HG03108 (cell line): ENCODE results near the gene ARL15.

Experiments used
- ATAC-seq: cut with Tn5 transposase; IDR thresholded peaks from one replicate; pipeline ENCODE4 v1.9.1; 2021; ENCODE audit warnings: moderate library complexity; ENCODE audit not compliant: unreplicated experiment

Gene ARL15

DNA sequence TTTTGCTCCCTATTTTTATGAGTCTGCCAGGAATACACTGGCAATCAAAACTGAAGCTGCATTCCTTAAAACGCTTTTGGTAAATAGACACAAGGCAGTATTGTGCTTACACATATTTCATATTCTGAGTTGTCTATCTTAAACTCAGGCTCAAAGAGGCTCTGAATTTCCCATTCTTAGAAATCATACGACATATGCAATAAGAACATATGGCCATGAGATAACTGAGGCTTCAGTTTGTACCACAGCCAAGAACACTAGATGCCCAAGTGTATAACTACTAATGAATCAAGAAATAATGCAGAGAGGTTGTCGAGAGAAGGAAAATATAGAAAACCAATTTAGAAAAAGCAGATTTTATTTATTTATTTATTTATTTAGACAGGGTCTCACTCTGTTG is 392.5 kb downstream of the ARL15 start:
- no peak for ATAC-seq

DNA sequence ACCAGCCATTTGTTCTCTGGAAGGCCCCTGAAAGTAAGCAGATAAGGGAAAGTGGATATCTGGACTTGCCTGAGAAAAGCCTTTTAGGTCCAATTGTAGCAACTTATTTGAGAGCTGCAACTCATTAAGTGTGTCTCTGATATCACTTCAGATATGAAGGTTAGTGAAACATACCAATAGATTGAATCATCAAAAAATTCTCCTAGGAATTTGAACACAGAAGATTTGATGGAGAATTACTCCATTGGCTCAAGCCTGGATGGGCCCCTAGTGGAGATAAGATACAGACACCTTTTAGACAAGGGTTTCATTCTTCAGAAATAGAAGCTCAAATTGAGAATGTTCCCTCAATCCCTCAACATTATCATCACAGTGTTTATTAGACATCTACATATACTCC is 393.3 kb downstream of the ARL15 start:
- ATAC-seq = no peak

DNA sequence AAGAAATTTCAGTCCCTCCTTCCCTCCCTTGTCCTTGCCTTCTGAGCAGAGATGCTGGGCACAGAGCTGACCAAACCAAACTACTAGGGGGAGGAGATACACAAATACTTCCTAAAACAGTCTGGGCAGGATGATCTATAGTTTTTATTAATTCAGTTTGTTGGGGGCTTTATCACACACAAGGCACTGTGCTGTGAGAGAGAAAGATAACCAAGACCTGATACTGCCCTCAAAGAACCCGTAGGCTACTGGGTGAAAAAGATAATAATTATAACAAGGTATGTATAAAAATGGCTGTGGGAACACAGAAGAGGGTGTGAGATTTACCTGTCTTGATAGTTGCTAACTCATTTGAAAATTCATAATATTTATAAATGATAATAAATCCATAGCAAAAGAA is 395.3 kb downstream of the ARL15 start:
- ATAC-seq = no peak

DNA sequence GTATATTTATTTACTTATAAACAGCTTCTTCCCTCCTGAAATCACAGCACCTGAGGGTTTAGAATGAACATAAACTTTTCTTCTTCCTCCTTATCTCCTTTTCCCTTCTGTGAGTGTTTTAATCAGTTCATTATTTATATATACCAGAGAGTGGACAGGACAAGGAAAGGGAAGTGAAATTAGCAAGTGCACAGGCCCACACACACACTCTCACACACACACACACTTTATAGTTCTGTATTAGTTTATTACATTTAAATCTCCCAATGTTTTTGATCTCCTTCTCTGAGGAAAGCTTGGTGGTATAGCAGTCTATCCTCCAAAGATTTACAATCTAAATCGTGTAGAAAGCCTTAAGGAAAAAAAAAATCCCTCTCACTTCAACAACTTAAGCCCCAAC is 396.4 kb downstream of the ARL15 start:
- no peak for ATAC-seq

DNA sequence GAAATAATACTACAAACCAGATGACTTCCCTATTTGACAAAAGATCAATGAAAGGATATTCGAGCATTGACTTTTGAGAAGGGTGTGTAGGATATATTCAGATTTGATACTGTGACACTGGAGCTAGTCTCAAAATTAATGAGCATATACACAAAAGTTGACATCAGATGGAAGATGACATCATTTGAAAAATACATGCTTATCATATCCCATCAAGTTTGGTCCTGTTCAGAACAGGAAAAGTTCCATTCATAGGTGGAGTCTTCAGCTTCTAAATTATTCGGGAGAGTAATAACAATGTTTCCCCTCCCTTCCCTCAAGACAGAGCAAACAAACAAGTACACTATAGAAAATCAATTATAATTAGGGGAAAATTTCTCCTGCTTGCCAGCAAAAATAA is 401.6 kb downstream of the ARL15 start:
- ATAC-seq = no peak

DNA sequence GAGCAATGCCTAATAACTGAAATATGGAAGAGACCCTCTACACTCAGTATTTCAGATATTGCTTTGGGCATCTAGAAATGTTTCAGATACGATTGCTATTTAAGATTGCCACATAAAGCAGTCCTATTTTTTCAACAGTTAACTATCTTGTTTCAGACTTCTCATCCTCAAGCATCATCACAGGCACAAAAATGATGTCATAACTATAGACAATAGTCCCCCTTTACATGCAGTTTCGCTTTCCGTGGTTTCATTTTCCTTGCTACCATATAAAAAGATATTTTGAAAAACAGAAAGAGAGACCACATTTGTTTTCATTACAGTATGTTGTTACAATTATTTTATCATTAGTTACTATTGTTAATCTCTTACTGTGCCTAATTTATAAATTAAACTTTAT is 402.5 kb downstream of the ARL15 start:
- ATAC-seq = no peak

DNA sequence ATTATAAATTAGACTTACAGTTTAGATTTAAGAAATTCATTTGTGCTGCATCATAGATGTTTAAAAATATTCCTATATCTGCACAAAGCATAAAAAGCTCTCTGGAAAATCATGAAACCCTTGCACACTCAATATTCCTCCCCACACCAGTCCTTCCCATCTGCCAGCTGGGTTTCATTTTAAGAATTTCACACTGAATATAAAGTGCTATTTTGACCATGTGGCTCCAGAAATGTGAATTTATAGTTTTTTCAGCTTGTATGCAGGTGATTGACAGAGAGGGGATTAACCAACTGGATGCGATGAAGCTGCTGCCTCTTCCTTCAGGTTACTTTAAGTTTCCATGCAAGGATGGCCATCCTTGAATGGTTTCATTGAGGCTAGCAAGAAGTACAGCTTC is 403.6 kb downstream of the ARL15 start:
- ATAC-seq = no peak

DNA sequence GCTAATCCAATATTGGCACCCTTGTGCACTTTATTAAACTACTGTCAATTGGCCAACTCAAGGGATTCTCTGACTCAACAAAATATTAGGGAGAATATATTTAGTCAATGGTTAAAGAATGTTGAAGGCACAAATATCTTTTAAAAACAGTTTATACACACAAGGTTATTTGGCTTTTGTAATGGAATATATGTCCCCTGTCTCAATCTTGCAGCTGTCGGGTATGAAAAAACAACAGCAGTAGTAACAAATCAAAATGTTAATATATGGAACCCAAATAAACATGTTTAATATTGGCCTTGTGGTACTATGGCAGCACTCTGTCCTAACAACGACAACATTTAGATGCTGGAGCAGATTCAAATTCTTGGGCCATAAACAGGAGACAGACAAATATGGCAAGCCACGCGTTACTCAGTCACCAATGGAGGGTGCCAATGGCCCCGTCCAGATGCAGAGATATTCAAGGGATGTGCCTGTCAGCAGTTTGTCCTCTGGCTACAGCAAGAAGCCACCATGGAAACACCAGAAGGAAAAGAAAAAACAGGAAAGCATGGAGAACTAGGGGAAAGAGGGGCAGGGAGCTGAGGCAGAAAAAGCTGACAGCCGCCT is 408.0 kb downstream of the ARL15 start:
- ATAC-seq = no peak

DNA sequence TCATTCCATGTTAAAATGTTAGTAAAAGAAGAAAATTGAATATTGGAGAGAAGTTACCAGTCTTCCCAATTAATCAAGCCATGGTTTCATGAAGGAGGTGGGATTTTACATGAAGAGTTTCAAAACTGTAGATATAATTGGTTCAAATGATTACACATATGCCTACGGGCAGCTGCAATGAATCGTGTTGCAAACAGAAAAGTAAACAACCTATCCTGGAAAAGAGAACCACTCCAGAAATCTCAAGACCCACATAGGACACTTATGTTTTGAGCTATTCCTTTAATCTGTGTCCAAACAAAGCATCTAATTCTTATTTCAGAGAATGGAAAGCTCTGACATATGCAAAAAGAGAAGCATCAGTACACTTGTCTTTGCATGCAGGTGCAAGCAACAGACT is 409.7 kb downstream of the ARL15 start:
- ATAC-seq = no peak

DNA sequence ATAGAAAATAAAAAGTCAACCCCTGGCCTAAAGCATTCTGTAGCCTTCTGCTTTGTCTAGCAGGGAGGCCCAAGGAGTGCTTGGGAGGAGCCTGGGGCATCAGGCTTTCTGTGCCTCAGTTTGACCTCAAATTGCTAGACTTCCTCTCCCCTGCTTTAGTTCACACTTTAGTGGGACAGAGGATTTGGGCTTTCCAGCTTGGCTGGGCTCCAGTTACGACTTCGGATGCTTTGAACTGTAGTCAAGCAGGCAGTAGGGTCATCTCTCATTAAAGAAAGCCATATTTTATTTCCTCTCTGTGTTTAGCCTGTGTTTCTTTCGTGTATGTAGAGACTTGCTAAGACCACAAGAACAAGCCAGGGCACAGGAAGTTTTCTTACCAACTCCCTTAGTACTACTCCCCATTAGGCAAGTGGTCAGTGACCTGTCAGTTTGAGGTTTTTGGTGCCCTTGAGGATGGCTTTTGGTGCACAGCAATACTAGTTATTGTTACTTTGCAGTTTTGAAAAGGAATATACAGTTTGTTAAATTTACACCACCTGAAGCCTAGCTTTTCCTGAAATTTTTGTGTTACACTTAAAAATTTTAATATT is 415.2 kb downstream of the ARL15 start:
- no peak for ATAC-seq

DNA sequence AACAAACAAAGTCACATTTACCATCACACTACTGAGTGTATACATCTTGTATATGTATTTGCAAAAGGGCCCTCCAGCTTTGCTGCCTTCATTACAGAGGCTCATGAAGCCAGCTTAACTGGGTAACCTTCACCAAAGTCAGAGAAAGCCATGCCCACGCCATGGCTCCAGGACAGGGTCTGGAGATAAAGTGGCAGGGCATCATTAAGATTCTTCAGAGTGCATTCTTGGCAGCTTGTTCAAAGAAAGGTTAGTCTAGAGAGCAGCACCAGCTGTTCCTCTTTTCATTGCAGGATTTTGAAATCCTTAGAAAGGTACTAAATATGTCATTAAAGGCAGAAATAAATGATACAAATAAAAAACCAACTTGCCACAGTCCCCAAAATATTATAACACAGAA is 416.7 kb downstream of the ARL15 start:
- ATAC-seq = no peak

DNA sequence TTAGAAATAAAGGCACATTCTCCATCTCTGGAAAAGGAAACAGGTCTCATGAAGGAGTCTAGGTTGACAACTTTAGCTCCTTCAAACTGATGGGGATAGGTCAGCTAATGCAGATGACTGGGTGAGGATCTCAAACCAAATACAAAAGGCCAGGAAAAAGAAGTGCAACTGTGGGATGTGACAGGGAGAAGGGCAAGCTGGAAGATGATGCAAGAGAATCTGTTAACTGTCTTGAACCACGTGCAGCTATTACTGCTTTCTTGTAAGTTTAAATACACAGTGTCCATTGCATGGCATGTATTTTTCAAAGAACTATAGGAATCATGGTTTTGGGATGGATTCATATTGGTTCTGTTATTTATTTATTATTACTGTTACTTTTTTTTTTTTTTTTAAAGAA is 418.1 kb downstream of the ARL15 start:
- ATAC-seq = no peak

DNA sequence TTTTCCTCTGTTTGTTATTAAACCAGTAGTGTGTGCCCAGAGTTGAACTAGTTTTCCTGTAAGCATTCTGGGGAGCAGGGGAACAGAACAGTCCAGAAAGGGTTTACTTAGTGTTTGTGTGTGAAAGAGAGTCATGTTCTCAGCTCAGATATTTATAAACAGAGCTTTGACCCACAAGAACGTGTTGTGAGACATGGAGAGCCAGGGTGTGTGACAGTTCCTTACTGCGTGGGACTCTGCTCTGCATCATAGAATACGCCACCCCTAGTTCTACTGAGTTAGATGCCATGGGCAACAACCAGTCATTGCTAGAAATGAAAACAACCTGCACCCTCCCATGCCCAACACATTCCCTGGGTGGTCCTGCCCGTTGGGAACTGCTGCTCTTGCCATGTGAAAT is 419.2 kb downstream of the ARL15 start:
- no peak for ATAC-seq

DNA sequence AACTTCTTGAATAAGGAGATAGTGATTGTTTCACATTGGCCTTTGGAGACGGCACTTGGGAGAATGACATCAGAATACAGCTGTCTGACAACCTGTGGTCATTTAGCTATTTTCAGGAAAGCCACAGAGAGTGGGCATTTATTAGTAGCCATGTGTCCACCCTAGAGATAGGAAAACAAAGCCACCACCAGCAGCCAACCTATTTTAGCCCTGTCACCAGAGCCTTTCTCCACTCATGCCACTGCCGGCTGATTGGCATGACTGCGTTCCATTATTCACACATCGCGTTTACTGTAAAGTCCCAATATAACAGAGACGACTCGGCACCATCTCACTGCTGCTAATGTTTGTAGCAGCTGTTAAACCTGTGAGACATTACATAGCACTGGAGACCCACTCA is 419.9 kb downstream of the ARL15 start:
- no peak for ATAC-seq

DNA sequence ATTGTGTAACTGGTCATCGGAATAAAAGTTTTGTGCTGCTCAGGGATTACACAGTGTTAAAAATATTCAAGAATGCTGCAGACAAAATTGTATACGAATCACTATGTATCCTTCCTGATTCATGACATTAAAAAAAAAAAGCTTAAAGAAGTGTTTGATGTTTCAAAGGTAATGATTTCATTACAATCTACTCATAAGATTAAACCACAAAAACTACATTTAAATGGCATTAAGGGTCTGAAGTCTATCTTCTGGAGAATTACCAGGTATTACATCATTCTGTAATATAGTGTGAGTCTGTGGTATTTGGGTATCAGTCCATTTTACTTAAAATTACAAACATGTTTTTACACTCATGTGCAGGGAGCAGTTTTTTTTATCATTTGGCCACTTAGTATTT is 425.5 kb downstream of the ARL15 start:
- no peak for ATAC-seq

DNA sequence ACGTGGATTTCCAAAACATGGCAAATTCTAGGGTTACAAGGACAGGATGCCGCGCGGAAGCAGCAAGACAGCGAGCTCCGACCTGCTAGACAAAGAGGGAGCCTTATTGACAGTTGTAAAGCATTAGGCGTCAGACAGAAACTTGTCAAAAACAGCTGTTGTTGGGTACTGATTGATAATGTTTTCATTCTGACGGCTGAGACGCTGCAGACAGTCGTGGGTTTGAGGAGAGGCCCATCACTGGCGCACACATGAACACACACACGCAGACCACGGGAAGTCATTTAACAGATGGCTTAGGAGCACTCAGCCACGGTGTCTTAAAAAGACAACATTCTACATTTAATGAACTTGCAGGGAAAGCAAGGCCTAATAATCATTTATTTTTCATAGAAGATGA is 426.0 kb downstream of the ARL15 start:
- ATAC-seq = no peak

DNA sequence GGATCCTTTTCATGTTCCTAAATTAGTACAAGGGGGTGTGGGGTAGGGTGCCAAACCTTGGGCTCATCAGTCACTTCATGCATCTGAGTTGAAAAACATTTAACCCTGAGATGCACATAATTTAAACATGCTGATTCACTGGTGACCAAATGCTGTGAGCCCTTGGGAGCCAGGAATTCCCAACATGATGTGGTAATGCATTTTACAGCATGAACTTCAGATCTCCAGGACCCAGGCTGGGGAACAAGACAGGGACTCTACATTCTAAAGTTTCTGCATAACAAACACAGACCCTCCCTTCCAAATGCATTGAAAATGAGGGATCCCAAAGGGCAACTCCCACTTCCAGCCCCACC is 427.7 kb downstream of the ARL15 start:
- no peak for ATAC-seq

DNA sequence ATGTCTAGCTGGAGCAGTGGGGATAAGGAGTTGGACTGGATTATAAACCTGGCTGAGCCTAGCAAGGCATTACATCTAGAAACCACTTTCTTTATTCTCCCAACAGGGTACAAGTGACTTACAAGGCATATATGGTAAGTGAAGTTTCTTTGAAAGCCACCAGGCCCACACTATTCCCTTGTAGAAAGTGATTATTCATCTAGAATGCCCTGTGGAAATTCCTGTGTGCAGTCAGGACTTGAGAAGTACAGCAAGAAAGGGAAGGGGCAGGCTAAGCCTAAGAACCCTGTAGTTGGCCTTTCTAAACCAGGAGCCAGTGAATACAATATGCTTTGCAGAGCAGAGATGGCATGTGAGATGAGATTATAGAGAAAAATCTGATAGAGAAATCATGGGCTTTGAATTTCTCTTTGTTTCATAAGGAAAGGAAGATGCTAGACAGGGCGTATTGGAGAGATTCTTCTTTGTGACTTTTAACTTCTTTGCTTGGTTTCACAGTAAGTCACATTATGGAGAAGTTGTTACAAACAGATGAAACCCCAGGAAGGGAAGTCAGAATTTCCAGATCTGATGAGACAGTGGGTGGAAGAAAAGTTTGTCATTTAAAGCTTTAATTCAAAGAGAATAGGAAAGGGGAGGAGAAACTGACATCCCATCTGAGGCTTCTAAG is 428.2 kb downstream of the ARL15 start:
- no peak for ATAC-seq

DNA sequence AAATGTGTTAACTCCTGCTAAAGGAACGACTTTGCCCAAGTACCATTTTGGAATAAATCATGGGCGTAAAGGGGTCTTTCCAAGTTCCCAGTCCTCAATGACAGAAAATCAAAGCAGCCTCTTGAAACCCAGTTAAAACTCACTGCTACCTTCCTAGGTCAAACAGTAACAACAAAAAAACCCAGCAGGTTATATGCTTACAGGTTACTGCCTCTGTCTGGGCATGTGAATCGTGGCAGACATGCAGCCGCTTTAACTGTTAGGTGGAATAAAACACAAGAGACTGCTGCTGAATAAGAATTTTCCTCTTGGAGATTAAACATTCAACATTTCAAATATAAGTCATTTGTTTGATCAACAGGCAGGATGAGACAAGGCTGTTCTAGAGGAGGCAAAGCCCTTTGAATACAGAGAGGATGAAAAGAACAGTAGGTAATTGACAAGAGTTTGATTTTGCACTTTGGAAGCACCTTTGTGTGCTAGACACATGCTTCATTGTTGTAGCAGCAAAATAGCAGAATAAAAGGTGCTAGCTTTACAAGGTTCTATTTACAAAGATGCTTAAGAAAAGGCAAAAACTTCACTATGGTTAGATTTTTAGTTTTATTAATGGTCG is 430.6 kb downstream of the ARL15 start:
- no peak for ATAC-seq

DNA sequence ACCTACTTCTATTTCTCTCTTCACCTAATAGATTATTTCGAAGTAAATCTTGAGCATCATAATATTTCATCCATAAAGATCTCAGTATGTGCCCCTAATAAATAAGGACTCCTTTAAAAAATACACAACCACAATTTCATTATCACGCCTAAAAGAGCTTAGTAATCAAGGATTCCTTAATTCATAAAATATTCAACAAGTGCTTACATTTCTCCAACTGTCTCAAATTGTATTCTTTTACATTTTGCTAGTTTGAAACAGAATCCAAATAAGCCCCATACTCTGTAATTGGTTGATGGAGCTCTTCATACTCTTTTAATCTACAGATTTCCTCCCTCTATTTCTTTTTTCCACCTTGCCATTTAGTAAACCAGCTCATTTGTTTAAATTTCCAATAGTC is 432.4 kb downstream of the ARL15 start:
- no peak for ATAC-seq

DNA sequence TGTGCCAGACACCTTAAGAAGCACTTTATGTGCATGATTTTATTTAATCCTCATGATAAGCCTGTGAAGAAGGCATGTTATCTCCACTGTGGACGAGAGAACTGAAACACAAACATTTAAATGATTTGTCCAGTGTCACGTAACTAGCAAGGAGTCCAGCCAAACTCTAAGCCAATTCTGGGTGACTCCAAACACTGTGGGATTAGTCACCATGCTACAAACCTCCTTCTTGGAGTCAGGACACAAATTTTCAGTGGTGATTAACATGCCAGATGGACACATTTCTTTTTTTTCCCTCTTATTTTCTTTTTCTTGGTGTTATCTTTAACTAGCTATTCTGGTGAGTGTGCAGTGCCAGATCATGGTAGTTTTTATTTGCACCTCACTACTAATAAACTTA is 433.1 kb downstream of the ARL15 start:
- ATAC-seq = no peak

DNA sequence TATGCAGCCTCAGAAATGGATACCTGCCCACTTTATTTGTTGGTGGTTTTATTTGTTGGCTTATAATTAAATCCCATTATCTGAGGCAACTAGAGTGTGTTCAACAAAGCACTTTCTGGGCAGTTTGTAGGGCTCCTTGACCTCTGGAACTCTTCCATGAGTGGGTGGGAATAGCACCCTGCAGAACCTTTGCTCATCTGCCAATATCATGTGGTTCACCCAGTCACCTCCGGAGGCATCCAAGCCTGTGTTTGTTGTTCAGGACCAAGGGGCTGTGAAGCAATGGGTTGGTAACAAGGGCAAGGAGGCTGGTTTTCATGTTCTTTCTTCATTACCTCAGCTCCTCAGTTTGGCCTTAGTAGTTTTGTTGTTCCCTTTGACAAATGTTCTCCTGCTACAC is 436.0 kb downstream of the ARL15 start:
- ATAC-seq = no peak
